Gastrocnemius medialis (tissue), 4 donors: ENCODE results near the gene ROBO4. TPM values are rescaled to one million over a fixed set of nuclear protein-coding genes. Genes with fewer than 3 reads are reported as not detected.
A peak's percentile ranks its signal among the peaks of the same experiment; 100 is the strongest.

Source experiments
- ATAC-seq, 2 donors: fragments of 150-250 bp; one replicate each; pipeline ENCODE4 v1.9.1; 2016
- DNase-seq, 2 donors: peaks; one replicate each; pipeline ENCODE4 v3.0.0-alpha.2; 2019
- H3K27ac ChIP-seq, 4 donors: fragments of 200-600 bp; sonication (generic); 1 replicate in 1 of 4; 2 replicates in 3 of 4; pipeline ENCODE4 v1.5.1; 2016 to 2018; ENCODE audit warnings: mild to moderate bottlenecking in 2 of 4, moderate library complexity in 1 of 4
- H3K27me3 ChIP-seq, 3 donors: fragments of 200-600 bp; sonication (generic) in 2 of 3; 1 replicate in 1 of 3; 2 replicates in 2 of 3; pipeline versions ENCODE4 v1.5.1 to v1.6.0; 2016 to 2019; ENCODE audit warnings: mild to moderate bottlenecking in 1 of 3, moderate library complexity in 1 of 3
- H3K36me3 ChIP-seq, 2 donors: fragments of 200-600 bp; sonication (generic) in 1 of 2; one replicate each; pipeline ENCODE4 v1.5.1; 2017 to 2018
- H3K4me1 ChIP-seq, 2 donors: fragments of 200-600 bp; sonication (generic) in 1 of 2; one replicate each; pipeline ENCODE4 v1.5.1; 2016 to 2017; ENCODE audit warnings: mild to moderate bottlenecking in 2 of 2
- H3K4me3 ChIP-seq, 4 donors: fragments of 200-600 bp; sonication (generic) in 3 of 4; 1 replicate in 1 of 4; 2 replicates in 3 of 4; pipeline ENCODE4 v1.5.1; 2016 to 2019; ENCODE audit warnings: mild to moderate bottlenecking in 2 of 4
- H3K9me3 ChIP-seq, 3 donors: fragments of 200-600 bp; sonication (generic) in 2 of 3; 1 replicate in 1 of 3; 2 replicates in 2 of 3; pipeline ENCODE4 v1.5.1; 2016 to 2019
- CTCF ChIP-seq, 5 experiments: fragments of 450-650 bp in 3 of 5; fragments of 200-600 bp in 2 of 5; sonication (generic) in 2 of 5; IDR thresholded peaks in 4 of 5; conservative IDR thresholded peaks in 1 of 5; 1 replicate in 4 of 5; 2 replicates in 1 of 5; pipeline ENCODE4 v1.5.1; 2016 to 2019; ENCODE audit warnings: antibody characterized with exemption in 5 of 5, mild to moderate bottlenecking in 3 of 5, moderate library complexity in 3 of 5
- POLR2A ChIP-seq, 2 donors: fragments of 450-650 bp; IDR thresholded peaks; one replicate each; pipeline ENCODE4 v1.6.1; 2017; ENCODE audit warnings: antibody characterized with exemption in 2 of 2, mild to moderate bottlenecking in 2 of 2, moderate library complexity in 2 of 2
- in situ Hi-C, 4 donors: fragments of 200-750 bp; cut with MboI; loops; one replicate each; pipeline versions ENCODE4 v1.15.0 to v1.8.0; 2017; ENCODE audit warnings: low sequenced_read_pairs in 4 of 4
- intact Hi-C: fragments of 100-400 bp; cut with DNase I; formaldehyde crosslinking; loops from one replicate; pipeline ENCODE4 v1.15.1; 2023; ENCODE audit warnings: low total_unique reads
- total RNA-seq, 4 donors: library from RNA; depleted of rRNA; stranded (reverse); fragments of >200 nt; gene quantifications; one replicate each; pipeline versions ENCODE4 v1.1.0 to v1.2.3, GENCODE V29; 2016

ROBO4 gene
- total RNA-seq, 4 donors from 2014 or later = 7.6 to 18.7 (median 14.7) TPM

GRCh38 chr11:124890683-124891372 lies 6.8 kb downstream of the ROBO4 start:
- no peak for DNase-seq

GRCh38 chr11:124890151-124890550 lies 7.5 kb downstream of the ROBO4 start:
- Histone ChIP-seq H3K4me3 (no peak overlapping the region), H3K9me3 (no peaks in the 10 kb centered on the region), H3K27me3 (no peaks in the 10 kb centered on the region), H3K4me1 (peaks cover 27 to 35% of the 10 kb centered on the region in 2 donors), H3K36me3 (no peaks in the 10 kb centered on the region), H3K27ac (no peak overlapping the region)
- intact Hi-C loops = loop anchor here (5.0 kb wide), 1 partner anchor 153 kb away; the partner anchor contains the start of gene NRGN
- ATAC-seq (no peak), DNase-seq (no peak)
- TF ChIP-seq POLR2A (IDR thresholded peaks at IDR 0.05) = no peak
- TF ChIP-seq CTCF (IDR thresholded peaks at IDR 0.05 in 4 of 5, conservative IDR thresholded peaks at IDR 0.05 in 1 of 5) = no peak
- in situ Hi-C loops = no loop called here

More at GRCh38 chr11:124890683-124891372, 6.8 kb downstream of the ROBO4 start:
- peaks cover 27 to 35% of the 10 kb centered on the region in 2 donors for H3K4me1 ChIP-seq
- H3K36me3 ChIP-seq = no peaks in the 10 kb centered on the region
- in situ Hi-C loops = no loop called here
- H3K4me3 ChIP-seq = no peak overlapping the region
- TF ChIP-seq POLR2A (IDR thresholded peaks at IDR 0.05) (no peak), CTCF (IDR thresholded peaks at IDR 0.05 in 4 of 5, conservative IDR thresholded peaks at IDR 0.05 in 1 of 5) (no peak)
- H3K27ac ChIP-seq = peak overlapping the region in 3 of 4 donors; percentile 28 to 50 (median 32)
- no peaks in the 10 kb centered on the region for H3K9me3 ChIP-seq
- intact Hi-C loops = loop anchor here (5.0 kb wide), 1 partner anchor 154 kb away; the partner anchor contains the start of gene NRGN
- peak in 1 of 2 donors; percentile 24 for ATAC-seq
- H3K27me3 ChIP-seq = no peaks in the 10 kb centered on the region

GRCh38 chr11:124889191-124890091 lies 8.2 kb downstream of the ROBO4 start:
- in situ Hi-C loops (no loop called here), intact Hi-C loops (loop anchor here (5.0 kb wide), 1 partner anchor 152 kb away; the partner anchor contains the start of gene NRGN)
- no peaks in the 10 kb centered on the region for H3K27me3 ChIP-seq
- TF ChIP-seq POLR2A (IDR thresholded peaks at IDR 0.05) (no peak), CTCF (IDR thresholded peaks at IDR 0.05 in 4 of 5, conservative IDR thresholded peaks at IDR 0.05 in 1 of 5) (no peak)
- peak overlapping the region in 1 of 4 donors; percentile 38 for H3K27ac ChIP-seq
- no peak overlapping the region for H3K4me3 ChIP-seq
- no peak for ATAC-seq
- no peaks in the 10 kb centered on the region for H3K36me3 ChIP-seq
- H3K4me1 ChIP-seq = peaks cover 27 to 35% of the 10 kb centered on the region in 2 donors
- no peaks in the 10 kb centered on the region for H3K9me3 ChIP-seq
- no peak for DNase-seq

- no peak for TF ChIP-seq CTCF (IDR thresholded peaks at IDR 0.05 in 4 of 5, conservative IDR thresholded peaks at IDR 0.05 in 1 of 5)
- no peak for TF ChIP-seq POLR2A (IDR thresholded peaks at IDR 0.05)
- no peak for ATAC-seq
- H3K27me3 ChIP-seq = no peaks in the 10 kb centered on the region
- H3K4me3 ChIP-seq = no peak overlapping the region
- H3K27ac ChIP-seq = peak overlapping the region in 1 of 4 donors; percentile 27
- in situ Hi-C loops (no loop called here), intact Hi-C loops (no loop called here)
- H3K36me3 ChIP-seq = no peaks in the 10 kb centered on the region
- DNase-seq = no peak
- peaks cover 27 to 33% of the 10 kb centered on the region in 2 donors for H3K4me1 ChIP-seq
- H3K9me3 ChIP-seq = no peaks in the 10 kb centered on the region
Measured at GRCh38 chr11:124887667-124888013, 10.0 kb downstream of the ROBO4 start.
